GM10248 (cell line): ENCODE results near the gene UNC93A.
"Not testable (repeated sequence)": the region's sequence is repeated elsewhere in the genome, so short reads cannot be mapped to it uniquely, and the experiment has no call there.

Source experiments
- CTCF ChIA-PET: fragments of 300-600 bp; sonication (Branson Sonifier 250); formaldehyde crosslinking; extraction: SDS; loops from one replicate; lab custom pipeline; 2021; ENCODE audit warnings: antibody characterized with exemption; lab: Yijun Ruan, JAX
- POLR2A ChIA-PET: fragments of 350-650 bp; sonication (Branson Sonifier 250); formaldehyde crosslinking; extraction: SDS; loops from one replicate; lab custom pipeline; 2020; ENCODE audit warnings: antibody characterized with exemption; lab: Yijun Ruan, JAX
- DNase-seq: peaks from one replicate; pipeline ENCODE4 v3.0.0; 2012; ENCODE audit errors: extremely low spot score
- CTCF ChIP-seq: IDR thresholded peaks from 2 replicates; pipeline ENCODE4 v1.5.1; 2012; ENCODE audit warnings: mild to moderate bottlenecking, low read depth; ENCODE audit errors: extremely low read depth, missing control alignments, control extremely low read depth

The UNC93A gene

GRCh38 chr6:167247814-167248595, 43.1 kb upstream of the UNC93A start:
- POLR2A ChIA-PET, result no interaction called here
- TF ChIP-seq CTCF, result no peak
- no peak for DNase-seq
- CTCF ChIA-PET, result interaction anchor here (0.9 kb wide), 1 partner anchor 10 kb away, joined by 3 read pairs; no protein-coding TSS in a partner anchor

- CTCF ChIA-PET, POLR2A ChIA-PET, DNase-seq: not testable (repeated sequence)
Measured at GRCh38 chr6:167248878-167249455, 42.1 kb upstream of the UNC93A start.

GRCh38 chr6:167252271-167252670, 38.8 kb upstream of the UNC93A start:
- CTCF ChIA-PET, result no interaction called here
- TF ChIP-seq CTCF, result no peak
- POLR2A ChIA-PET, result no interaction called here
- no peak for DNase-seq

GRCh38 chr6:167255918-167256553, 35.1 kb upstream of the UNC93A start:
- POLR2A ChIA-PET, result no interaction called here
- CTCF ChIA-PET, result no interaction called here

GRCh38 chr6:167258646-167259045, 32.5 kb upstream of the UNC93A start:
- no peak for DNase-seq
- CTCF ChIA-PET, result interaction anchor here (0.9 to 1.5 kb wide), 3 partner anchors 11 to 42 kb away, joined by 3 read pairs; no protein-coding TSS in a partner anchor
- POLR2A ChIA-PET, result no interaction called here
- TF ChIP-seq CTCF, result no peak

More at GRCh38 chr6:167255918-167256553, 35.1 kb upstream of the UNC93A start:
- DNase-seq, result no peak
- no peak for TF ChIP-seq CTCF

- DNase-seq, POLR2A ChIA-PET: not testable (repeated sequence)
- CTCF ChIA-PET, result interaction anchor here (1.0 kb wide), 1 partner anchor 25 kb away, joined by 3 read pairs; the partner anchor contains the start of gene UNC93A
Measured at GRCh38 chr6:167266057-167266829, 24.9 kb upstream of the UNC93A start.

GRCh38 chr6:167266830-167267555, 24.1 kb upstream of the UNC93A start:
- DNase-seq, result no peak
- POLR2A ChIA-PET, result no interaction called here
- CTCF ChIA-PET, result no interaction called here
- no peak for TF ChIP-seq CTCF

GRCh38 chr6:167267556-167267898, 23.6 kb upstream of the UNC93A start:
- DNase-seq, CTCF ChIA-PET, POLR2A ChIA-PET: not testable (repeated sequence)
